ENCODE measurements around the gene TREM1.

TREM1 gene

DNA sequence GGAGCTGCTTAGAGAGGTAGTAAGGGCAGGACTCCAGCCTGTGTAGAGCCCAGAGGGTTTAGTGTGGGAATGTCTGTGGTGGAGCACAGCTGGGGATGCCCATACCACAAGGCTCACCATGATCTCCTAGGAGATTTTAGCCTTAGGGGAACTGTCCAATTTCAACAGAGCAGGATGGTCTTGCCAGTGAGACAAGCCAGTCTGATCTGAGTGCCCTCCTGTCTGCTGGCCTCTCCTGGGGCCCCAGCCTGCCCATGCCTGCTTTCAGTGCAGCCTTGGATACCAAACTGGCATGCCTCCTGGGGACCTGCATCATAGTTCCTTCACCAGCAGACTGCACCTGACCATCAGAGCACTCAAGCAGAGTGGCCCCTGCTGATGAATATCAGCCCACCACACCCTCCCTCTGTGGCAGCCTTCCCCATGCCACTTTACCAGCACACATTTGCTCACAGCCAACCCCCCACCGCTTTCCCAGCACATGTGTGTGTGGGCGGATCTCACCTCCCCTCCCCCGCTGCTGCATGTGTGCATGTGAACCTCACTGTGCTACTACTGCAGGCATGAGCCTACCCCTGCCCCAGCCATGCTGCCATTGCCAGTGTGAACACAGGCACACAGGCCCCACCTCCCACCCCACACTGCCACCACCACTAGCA is 7.9 kb upstream of the TREM1 start:
- DNase-seq (ENCODE audit: low spot score): no peak

GRCh38 chr6:41291717-41292116 is 5.2 kb upstream of the TREM1 start:
- no peak for DNase-seq (ENCODE audit: low spot score)

- DNase-seq (ENCODE audit: low spot score): peak; percentile 4
These were observed 3.3 kb upstream of the TREM1 start for GRCh38 chr6:41289815-41290214.

DNA sequence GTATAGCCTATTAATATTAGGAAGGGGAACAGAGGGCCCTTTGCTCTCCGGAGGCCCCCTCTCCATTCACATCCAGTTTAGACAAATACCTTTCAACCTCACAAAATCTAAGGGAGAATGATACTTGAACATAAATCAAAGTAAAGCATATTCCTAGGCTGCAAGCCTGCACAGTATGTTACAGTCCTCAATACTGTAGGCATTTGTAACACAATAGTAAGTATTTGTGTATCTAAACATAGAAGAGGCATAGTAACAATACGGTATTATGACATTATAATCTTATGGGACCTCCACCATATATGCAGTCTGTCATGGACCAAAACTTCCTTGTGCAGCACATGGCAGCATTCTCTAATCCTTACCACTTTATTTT is 2.3 kb upstream of the TREM1 start:
- no peak for DNase-seq (ENCODE audit: low spot score)

GRCh38 chr6:41288030-41288753 is 1.7 kb upstream of the TREM1 start:
- no peak for DNase-seq (ENCODE audit: low spot score)

GRCh38 chr6:41284726-41285125 is 1.8 kb downstream of the TREM1 start:
- DNase-seq (ENCODE audit: low spot score): peak; percentile 33

GRCh38 chr6:41283600-41283999 is 2.9 kb downstream of the TREM1 start:
- DNase-seq (ENCODE audit: low spot score): no peak

GRCh38 chr6:41280381-41281057 is 6.0 kb downstream of the TREM1 start:
- no peak for DNase-seq (ENCODE audit: low spot score)

- peak; percentile 80 for DNase-seq (ENCODE audit: low spot score)
These were observed 7.6 kb downstream of the TREM1 start for GRCh38 chr6:41278699-41279405.

GRCh38 chr6:41277605-41278004 is 8.9 kb downstream of the TREM1 start:
- no peak for DNase-seq (ENCODE audit: low spot score)

DNA sequence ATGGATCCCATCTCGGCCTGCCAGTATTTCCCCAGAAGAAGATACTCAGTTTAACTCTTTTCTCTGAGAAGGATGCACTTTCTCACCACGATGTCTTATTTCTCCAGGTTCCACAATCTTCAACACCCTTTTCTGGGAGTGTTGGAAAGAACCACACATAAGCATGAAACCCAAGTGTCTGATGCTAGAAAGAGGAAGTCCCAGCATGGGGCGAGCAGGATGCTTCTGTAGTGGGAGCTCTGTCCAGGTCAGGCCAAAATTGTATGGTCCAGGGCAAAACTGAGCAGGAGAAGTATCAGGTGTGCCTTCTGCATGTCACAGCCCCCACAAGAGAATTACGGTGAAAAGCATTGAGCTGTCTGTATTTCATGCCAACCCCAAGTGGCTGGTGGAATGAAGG is 11.0 kb downstream of the TREM1 start:
- no peak for DNase-seq (ENCODE audit: low spot score)

DNA sequence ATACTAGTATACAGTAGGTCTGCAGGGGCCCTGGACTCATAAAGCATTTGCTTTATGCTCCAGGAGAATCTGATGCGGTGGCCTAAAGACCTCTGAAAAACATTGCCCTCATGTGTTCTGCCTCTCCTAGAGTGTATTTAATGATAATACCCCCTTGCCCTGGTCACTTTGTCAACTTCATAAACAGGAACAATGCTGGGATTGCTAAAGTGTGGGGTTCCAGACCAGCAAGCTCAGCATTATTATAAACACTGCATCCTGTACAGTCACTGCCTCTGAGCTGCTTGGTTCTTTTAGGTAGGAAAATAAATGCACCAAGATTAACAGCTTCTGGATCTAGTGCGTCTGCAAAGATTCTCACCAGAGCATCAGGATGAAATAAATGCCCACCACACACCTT is 12.2 kb downstream of the TREM1 start:
- no peak for DNase-seq (ENCODE audit: low spot score)

DNA sequence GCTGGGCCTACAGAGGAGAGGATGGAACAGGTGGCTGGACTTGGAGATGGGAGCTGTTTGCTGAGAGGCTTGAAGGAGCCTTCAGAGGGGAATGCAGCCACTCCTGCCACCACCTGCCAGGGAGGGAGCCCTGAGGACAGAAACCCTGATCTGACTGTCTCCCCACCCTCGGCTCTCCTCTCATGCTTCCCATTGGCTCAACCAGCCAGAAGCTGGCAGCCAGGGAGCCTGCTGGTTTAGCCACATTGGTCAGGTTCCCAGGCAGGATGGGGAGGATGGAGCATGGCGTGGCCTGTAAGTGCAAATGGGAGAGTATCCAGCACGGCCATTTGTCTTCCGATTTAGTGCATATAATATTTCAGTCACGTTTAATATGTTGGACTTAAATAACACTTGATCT is 12.8 kb downstream of the TREM1 start:
- DNase-seq (ENCODE audit: low spot score): peak; percentile 37

DNA sequence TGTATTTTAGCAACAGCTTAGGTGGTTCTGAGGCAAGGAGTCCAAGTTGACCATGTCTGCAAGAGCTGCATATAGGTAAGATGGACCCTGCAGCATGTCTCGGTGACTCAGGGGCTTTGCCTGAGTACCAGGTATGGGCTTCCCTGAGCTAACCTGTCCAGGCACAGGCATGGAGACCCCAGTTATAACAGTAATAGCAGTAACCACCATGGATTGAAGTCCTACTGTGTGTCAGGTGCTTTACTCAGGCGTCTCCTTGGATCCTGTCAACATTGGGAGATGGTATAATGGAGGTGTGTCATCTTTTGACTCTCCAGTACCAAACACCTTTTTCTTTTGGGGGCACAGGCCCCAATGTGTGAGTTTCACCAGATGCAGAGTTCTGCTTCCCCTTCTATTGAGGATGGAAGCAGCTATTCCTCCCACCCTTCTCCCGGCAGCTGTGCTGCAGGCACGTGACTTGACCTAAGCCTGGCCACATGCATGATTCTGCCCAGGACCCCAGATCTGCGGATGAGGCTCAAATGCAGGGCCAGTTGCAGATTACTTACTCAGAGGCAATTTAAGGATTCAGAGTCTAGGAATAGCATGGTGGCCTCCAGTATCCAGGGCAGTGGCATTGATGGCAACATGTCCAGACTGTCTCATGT is 13.8 kb downstream of the TREM1 start:
- no peak for DNase-seq (ENCODE audit: low spot score)

- no peak for DNase-seq (ENCODE audit: low spot score)
These were observed 14.5 kb downstream of the TREM1 start for GRCh38 chr6:41271901-41272395.

GRCh38 chr6:41269716-41270115 is 16.8 kb downstream of the TREM1 start:
- no peak for DNase-seq (ENCODE audit: low spot score)

GRCh38 chr6:41269166-41269565 is 17.3 kb downstream of the TREM1 start:
- no peak for DNase-seq (ENCODE audit: low spot score)

DNA sequence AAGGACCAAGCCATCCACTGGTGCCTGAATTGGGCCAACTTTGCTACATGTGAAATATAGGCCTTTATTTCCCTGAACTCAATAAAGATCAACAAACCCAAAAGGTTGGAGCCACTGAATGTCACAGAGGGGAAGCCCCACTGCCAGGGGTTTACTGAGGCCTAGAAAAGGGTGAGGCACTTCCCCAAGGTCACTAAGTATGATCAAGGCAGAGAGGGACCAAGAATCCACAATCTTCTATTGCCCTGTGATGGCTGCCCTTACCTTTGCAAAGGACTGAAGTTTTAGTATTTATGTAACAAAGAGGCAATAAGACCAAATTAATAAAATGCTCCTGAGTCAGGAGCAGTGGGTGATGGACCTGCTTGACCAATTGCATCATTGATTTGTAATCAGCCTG is 18.0 kb downstream of the TREM1 start:
- no peak for DNase-seq (ENCODE audit: low spot score)

- DNase-seq (ENCODE audit: low spot score): no peak
These were observed 19.9 kb downstream of the TREM1 start for GRCh38 chr6:41266541-41266940.

DNA sequence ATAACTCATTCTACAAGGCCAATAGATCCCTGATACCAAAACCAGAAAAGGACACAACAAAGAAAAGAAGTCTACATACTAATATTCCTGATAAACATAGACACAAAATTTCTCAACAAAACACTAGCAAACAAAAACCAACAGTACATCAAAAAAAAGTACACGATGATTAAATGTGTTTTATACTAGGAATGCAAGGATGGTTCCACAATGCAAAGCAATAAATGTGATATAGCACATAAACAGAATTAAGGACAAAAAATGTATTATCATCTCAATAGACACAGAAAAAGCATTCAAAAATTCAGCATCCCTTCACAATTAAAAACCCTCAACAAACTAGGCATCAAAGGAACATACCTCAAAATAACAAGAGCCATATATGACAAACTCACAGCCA is 23.2 kb downstream of the TREM1 start:
- DNase-seq (ENCODE audit: low spot score): no peak

DNA sequence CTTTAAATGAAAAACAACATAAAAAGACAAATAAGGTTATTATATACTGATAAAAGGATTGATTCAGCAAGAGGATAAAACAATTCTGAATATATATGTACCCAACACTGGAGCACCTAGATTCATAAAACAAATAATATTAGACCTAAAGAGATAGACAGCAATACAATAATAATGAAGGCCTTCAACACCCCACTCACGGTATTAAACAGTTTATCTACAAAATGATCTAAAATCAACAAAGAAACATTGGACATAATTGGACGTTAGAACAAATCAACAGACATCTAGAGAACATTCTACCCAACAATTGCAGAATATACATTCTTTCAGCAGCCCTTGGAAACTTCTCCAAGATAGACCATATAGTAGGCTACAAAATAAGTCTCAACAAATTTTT is 24.1 kb downstream of the TREM1 start:
- no peak for DNase-seq (ENCODE audit: low spot score)

DNA sequence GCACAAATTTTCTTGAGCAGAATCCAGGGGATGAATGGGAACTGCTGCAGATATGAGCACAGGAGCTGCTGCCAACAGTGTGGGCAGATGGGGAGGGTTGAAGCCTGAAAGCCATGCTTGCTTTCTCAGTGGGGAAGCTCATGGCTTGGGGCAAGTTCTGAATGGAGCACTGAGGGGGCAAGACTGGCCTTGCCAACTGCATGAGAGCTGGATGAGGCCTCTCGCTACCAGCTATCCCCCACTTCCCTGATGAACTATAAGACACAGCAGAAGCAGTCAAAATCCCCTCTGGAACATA is 28.3 kb downstream of the TREM1 start:
- no peak for DNase-seq (ENCODE audit: low spot score)

Measured in iPS-NIHi11 (cell line).